ENCODE results near the gene ADI1. TPM values are rescaled to one million over a fixed set of nuclear protein-coding genes. Genes with fewer than 3 reads are reported as not detected.

Gene ADI1
- total and polyA plus RNA-seq, 7 donors = 35.7 to 114 (median 86.3) TPM

- no peak for DNase-seq
- peak overlapping the region in 2 of 4 donors; percentile 84 for H3K27ac ChIP-seq
- WGBS, 2 donors = 95% methylated on average over 15 of the region's 15 CpGs
- peaks cover 0 to 43% (median 32%) of the 10 kb centered on the region in 4 donors for H3K4me1 ChIP-seq
- no peaks in the 10 kb centered on the region for H3K9me3 ChIP-seq
- H3K4me3 ChIP-seq = no peak overlapping the region
- intact Hi-C loops (cut with DNase I) = no loop called here
- H3K27me3 ChIP-seq = no peaks in the 10 kb centered on the region
- peaks cover 17 to 72% (median 37%) of the 10 kb centered on the region in 4 donors for H3K36me3 ChIP-seq
- no peak for TF ChIP-seq EP300 (IDR thresholded peaks at IDR 0.05)
- TF ChIP-seq, protein P1, sequence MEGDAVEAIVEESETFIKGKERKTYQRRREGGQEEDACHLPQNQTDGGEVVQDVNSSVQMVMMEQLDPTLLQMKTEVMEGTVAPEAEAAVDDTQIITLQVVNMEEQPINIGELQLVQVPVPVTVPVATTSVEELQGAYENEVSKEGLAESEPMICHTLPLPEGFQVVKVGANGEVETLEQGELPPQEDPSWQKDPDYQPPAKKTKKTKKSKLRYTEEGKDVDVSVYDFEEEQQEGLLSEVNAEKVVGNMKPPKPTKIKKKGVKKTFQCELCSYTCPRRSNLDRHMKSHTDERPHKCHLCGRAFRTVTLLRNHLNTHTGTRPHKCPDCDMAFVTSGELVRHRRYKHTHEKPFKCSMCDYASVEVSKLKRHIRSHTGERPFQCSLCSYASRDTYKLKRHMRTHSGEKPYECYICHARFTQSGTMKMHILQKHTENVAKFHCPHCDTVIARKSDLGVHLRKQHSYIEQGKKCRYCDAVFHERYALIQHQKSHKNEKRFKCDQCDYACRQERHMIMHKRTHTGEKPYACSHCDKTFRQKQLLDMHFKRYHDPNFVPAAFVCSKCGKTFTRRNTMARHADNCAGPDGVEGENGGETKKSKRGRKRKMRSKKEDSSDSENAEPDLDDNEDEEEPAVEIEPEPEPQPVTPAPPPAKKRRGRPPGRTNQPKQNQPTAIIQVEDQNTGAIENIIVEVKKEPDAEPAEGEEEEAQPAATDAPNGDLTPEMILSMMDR (IDR thresholded peaks at IDR 0.05) = no peak
- no peak for TF ChIP-seq POLR2A (IDR thresholded peaks at IDR 0.05)
- no peak for TF ChIP-seq POLR2AphosphoS5 (IDR thresholded peaks at IDR 0.05)
Measured at GRCh38 chr2:3467654-3468053, 51.7 kb downstream of the ADI1 start.

DNA sequence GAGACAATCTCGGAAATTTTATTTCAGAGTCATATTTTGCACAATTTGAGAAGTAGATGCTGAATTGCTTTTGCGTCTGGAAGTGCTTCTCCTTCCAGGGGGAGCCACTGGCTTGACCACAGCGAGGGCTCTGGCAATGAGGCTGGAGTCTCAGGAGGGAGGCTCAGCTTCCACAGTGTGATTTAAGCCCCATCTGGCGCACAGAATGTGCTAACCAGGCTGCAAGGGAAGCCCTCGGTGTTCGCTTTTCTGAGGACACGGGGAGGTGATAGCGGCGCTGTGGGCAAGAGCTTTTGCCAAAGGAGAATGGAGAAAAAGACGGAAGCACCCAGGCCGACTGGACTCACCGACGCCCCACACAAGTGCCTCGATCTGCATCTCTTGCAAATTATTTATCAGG, 52.4 kb downstream of the ADI1 start:
- peak overlapping the region in 2 of 4 donors; percentile 48 to 63 for H3K27ac ChIP-seq
- H3K36me3 ChIP-seq = peaks cover 17 to 66% (median 35%) of the 10 kb centered on the region in 4 donors
- 93 to 97% methylated on average over 14 of the region's 14 CpGs for whole genome bisulfite sequencing, 2 donors
- no peak for DNase-seq
- H3K4me1 ChIP-seq = peaks cover 0 to 44% (median 31%) of the 10 kb centered on the region in 4 donors
- H3K27me3 ChIP-seq = no peaks in the 10 kb centered on the region
- no peak overlapping the region for H3K4me3 ChIP-seq
- intact Hi-C loops (cut with DNase I) = no loop called here
- H3K9me3 ChIP-seq = no peaks in the 10 kb centered on the region
- TF ChIP-seq, protein P1 (IDR thresholded peaks at IDR 0.05) = no peak
- no peak for TF ChIP-seq EP300 (IDR thresholded peaks at IDR 0.05)
- no peak for TF ChIP-seq POLR2AphosphoS5 (IDR thresholded peaks at IDR 0.05)

- H3K4me3 ChIP-seq = no peak overlapping the region
- H3K36me3 ChIP-seq = peaks cover 17 to 64% (median 36%) of the 10 kb centered on the region in 4 donors
- 96 to 97% methylated on average over 9 of the region's 9 CpGs for WGBS, 2 donors
- DNase-seq = no peak
- H3K27me3 ChIP-seq = no peaks in the 10 kb centered on the region
- intact Hi-C loops (cut with DNase I) = no loop called here
- H3K27ac ChIP-seq = peak overlapping the region in 3 of 4 donors; percentile 17 to 63 (median 48)
- TF ChIP-seq EP300 (IDR thresholded peaks at IDR 0.05) (no peak), POLR2A (IDR thresholded peaks at IDR 0.05) (no peak), POLR2AphosphoS5 (IDR thresholded peaks at IDR 0.05) (no peak)
- TF ChIP-seq, protein P1 (IDR thresholded peaks at IDR 0.05) = no peak
- no peaks in the 10 kb centered on the region for H3K9me3 ChIP-seq
- peaks cover 0 to 43% (median 28%) of the 10 kb centered on the region in 4 donors for H3K4me1 ChIP-seq
Measured at GRCh38 chr2:3466482-3466863, 52.9 kb downstream of the ADI1 start.

DNA sequence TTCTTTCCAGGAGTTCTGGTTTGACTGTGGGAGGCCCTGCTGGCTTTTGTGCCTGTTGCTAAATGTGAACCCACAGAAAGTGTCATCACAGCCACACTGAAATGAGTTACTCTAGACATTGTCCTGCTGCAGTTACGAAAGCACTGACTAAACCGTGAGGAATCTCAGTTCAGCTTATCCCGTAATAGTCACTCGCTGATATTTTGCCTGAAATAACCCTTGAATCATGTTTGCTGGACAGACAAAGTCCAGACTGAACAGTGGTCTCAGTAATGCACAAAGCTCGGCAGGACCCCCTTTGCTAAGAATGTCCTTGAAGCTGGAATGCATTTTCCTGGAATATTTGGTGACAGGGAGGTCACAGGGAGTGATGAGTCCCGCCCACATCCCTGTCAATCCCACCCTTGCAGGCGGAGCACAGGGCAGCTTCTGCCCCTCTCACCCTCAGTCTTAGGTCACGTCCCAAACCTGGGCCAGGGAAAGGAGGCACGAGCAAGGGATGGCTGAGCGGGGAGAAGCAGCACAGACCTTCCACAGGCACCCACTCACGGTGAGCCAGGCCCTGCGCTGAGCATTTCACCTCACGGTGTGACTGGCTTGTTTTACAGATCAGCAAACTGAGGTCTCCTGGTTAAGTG, 53.4 kb downstream of the ADI1 start:
- H3K9me3 ChIP-seq = no peaks in the 10 kb centered on the region
- no peak overlapping the region for H3K4me3 ChIP-seq
- H3K27ac ChIP-seq = peak overlapping the region in 3 of 4 donors; percentile 17 to 63 (median 48)
- H3K27me3 ChIP-seq = no peaks in the 10 kb centered on the region
- intact Hi-C loops (cut with DNase I) = no loop called here
- no peak for DNase-seq
- H3K36me3 ChIP-seq = peaks cover 17 to 69% (median 39%) of the 10 kb centered on the region in 4 donors
- TF ChIP-seq, protein P1 (IDR thresholded peaks at IDR 0.05) = no peak
- TF ChIP-seq EP300 (IDR thresholded peaks at IDR 0.05) (peak in 2 of 4 donors; percentile 46 to 48), POLR2AphosphoS5 (IDR thresholded peaks at IDR 0.05) (peak in 3 of 4 donors; percentile 36 to 52 (median 43))
- H3K4me1 ChIP-seq = peaks cover 0 to 38% (median 23%) of the 10 kb centered on the region in 4 donors
- WGBS, 2 donors = 90 to 95% methylated on average over 13 of the region's 13 CpGs
